ENCODE results near the gene SH3PXD2A.

DNA sequence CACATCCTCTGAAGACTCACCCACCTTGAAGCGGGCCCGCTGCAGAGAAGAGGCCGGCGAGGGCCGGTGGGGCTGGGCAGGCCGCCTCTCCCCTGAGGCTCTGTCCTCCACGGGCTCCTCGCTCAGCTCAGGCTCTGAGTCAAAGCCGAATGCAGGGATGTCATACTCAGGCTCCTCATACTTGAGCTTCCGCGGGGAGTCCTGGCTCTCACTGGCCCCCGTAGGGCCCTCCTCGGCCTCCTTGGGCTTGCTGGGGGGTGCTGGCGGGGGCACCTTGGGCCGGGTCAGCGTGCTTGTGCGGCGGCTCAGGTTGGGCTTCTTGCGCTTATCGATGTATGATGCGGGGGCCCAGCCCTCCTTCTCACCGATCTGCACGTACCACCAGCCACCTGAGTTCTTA lies 252.0 kb downstream of the SH3PXD2A start:
- TF ChIP-seq CTCF (IDR thresholded peaks at IDR 0.05) (no peak), POLR2A (IDR thresholded peaks at IDR 0.05) (no peak)
